DND-41 (cell line): ENCODE data around the gene ZNF106.

Source experiments
- CTCF ChIP-seq: IDR thresholded peaks from 2 replicates; pipeline ENCODE4 v1.5.1; 2012; ENCODE audit warnings: borderline replicate concordance, low read length, moderate library complexity, mild to moderate bottlenecking; ENCODE audit not compliant: poor library complexity, severe bottlenecking; ENCODE audit errors: extremely low read depth
- EZH2 ChIP-seq: IDR thresholded peaks from 3 replicates; pipeline ENCODE4 v1.6.1; 2012; ENCODE audit warnings: borderline replicate concordance, low read depth, mild to moderate bottlenecking, moderate library complexity, low read length, inconsistent platforms; ENCODE audit not compliant: severe bottlenecking

GRCh38 chr15:42508263-42508690 lies 17.3 kb upstream of the ZNF106 start:
- TF ChIP-seq CTCF = no peak
- TF ChIP-seq EZH2 = no peak
